Transverse colon (tissue), 4 donors: Measurements from ENCODE around the gene TNFSF18.

Experiments used
- CTCF ChIP-seq, 5 experiments: fragments of 200-600 bp in 3 of 5; fragments of 450-650 bp in 2 of 5; sonication (generic) in 3 of 5; IDR thresholded peaks; 1 replicate in 2 of 5; 2 replicates in 3 of 5; pipeline ENCODE4 v1.5.1; 2016 to 2017; ENCODE audit warnings: antibody characterized with exemption in 5 of 5, inconsistent platforms in 3 of 5, mild to moderate bottlenecking in 2 of 5, moderate library complexity in 1 of 5
- POLR2A ChIP-seq: fragments of 450-650 bp; IDR thresholded peaks from one replicate; pipeline ENCODE4 v1.6.1; 2016; ENCODE audit warnings: antibody characterized with exemption, mild to moderate bottlenecking, moderate library complexity
- POLR2AphosphoS5 ChIP-seq, 3 donors: sonication (generic); formaldehyde crosslinking; IDR thresholded peaks; one replicate each; pipeline ENCODE4 v1.6.1; 2016; ENCODE audit warnings: antibody characterized with exemption in 3 of 3

- no peak for TF ChIP-seq POLR2AphosphoS5 (IDR thresholded peaks at IDR 0.05)
- no peak for TF ChIP-seq CTCF (IDR thresholded peaks at IDR 0.05)
- TF ChIP-seq POLR2A, result no peak
Measured at GRCh38 chr1:172997941-172998361, 52.8 kb downstream of the TNFSF18 start.
